SJCRH30 (cell line): ENCODE results near the gene ADI1. TPM values are rescaled to one million over a fixed set of nuclear protein-coding genes. Genes with fewer than 3 reads are reported as not detected.

Experiments used
- DNase-seq, 2 experiments: peaks; one replicate each; pipeline ENCODE4 v3.0.0-alpha.2; 2015 to 2020
- H3K27ac ChIP-seq: fragments of 250-450 bp; sonication (Bioruptor Pico); 2 replicates; pipeline ENCODE4 v1.5.1; 2020; ENCODE audit warnings: mild to moderate bottlenecking, moderate library complexity
- H3K27me3 ChIP-seq: fragments of 250-450 bp; sonication (Bioruptor Pico); 2 replicates; pipeline ENCODE4 v1.5.1; 2020; ENCODE audit warnings: mild to moderate bottlenecking, moderate library complexity
- H3K36me3 ChIP-seq: fragments of 250-450 bp; sonication (Bioruptor Pico); 2 replicates; pipeline ENCODE4 v1.5.1; 2020; ENCODE audit warnings: mild to moderate bottlenecking, moderate library complexity
- H3K4me1 ChIP-seq: fragments of 250-450 bp; sonication (Bioruptor Pico); 2 replicates; pipeline ENCODE4 v1.5.1; 2020; ENCODE audit warnings: mild to moderate bottlenecking, moderate library complexity
- H3K4me3 ChIP-seq: fragments of 250-450 bp; sonication (Bioruptor Pico); 2 replicates; pipeline ENCODE4 v1.5.1; 2020; ENCODE audit warnings: mild to moderate bottlenecking, moderate library complexity
- H3K9me3 ChIP-seq: fragments of 250-450 bp; sonication (Bioruptor Pico); replicated peaks from 2 replicates; pipeline ENCODE4 v1.5.1; 2020; ENCODE audit warnings: mild to moderate bottlenecking, moderate library complexity
- total RNA-seq: library from RNA; depleted of rRNA; stranded (reverse); fragments of >200 nt; shearing (Covaris generic); gene quantifications from 2 replicates; pipeline ENCODE4 v1.2.3, GENCODE V29; 2014

Gene ADI1
- total RNA-seq, 1 experiment from 2014 or later, result 55.9 TPM

DNA sequence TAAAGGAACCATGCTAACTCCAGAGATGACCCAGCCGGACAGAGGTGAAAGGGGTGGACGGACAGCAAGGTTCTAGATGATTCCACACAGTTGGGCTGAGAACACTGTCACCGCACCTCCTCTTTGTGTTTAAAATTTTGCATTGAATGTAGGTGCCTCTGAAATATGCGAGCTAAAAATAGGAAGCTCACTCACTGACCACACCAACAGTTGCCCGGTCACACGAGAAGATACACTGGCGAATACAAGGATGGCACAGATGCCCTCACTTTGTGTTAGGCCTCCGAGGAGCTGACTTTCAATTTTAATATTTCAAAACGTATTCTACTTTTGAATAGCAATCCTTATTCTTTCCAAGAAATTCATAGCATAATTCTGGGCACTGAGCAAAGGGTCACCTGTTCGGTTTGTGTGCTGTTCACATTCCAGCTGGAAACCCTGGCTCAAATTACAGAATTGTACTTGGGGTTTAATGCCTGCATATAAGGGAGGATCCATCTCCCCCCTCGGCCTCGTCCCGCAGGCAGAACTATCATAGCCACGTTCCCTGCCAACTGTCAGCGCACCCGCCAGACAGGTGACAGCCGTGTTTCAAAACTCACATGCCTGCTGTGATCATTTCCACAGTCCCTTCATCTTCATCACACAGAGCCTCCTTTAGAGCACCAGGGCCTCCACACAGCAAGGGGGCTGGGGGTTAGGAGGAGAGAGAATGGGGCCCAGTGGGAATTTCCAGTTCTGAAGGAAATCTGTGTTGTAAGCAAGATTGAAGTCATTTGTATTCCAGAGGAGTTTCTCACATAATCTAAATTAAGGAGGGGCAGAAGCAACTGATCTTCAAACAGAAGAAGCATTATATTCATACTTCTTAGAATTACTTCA, 48.2 kb downstream of the ADI1 start:
- H3K4me1 ChIP-seq, result peaks cover 22% of the 10 kb centered on the region
- no peaks in the 10 kb centered on the region for H3K9me3 ChIP-seq
- peak overlapping the region; percentile 47 for H3K27ac ChIP-seq
- no peak overlapping the region for H3K4me3 ChIP-seq
- peak; percentile 50 to 67 for DNase-seq
- H3K36me3 ChIP-seq, result no peaks in the 10 kb centered on the region
- no peaks in the 10 kb centered on the region for H3K27me3 ChIP-seq

DNA sequence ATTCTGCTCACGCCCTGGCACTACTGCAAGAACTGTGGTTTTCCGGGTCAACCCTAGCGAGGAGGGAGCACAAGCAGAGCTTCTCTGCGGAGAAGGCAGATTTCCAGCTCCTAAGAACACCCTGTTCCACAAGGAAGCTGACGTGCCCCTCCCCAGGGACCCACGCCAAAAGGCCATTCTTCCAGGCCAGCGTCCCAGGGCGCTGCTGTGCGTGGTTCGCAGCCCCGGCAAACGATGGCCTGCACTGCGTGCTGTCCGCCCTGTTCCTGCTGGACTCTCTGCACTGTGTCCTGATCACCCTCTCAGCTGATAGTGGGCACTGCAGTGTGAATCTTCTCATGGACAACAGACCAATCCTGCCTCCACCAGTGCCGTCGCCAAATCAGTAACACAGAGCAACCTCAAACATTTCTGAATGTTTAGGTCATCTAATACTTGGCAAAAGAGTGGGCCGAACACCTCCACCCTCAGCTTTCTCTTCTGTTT, 49.1 kb downstream of the ADI1 start:
- H3K4me1 ChIP-seq, result peaks cover 21% of the 10 kb centered on the region
- no peaks in the 10 kb centered on the region for H3K27me3 ChIP-seq
- no peak overlapping the region for H3K4me3 ChIP-seq
- H3K36me3 ChIP-seq, result no peaks in the 10 kb centered on the region
- no peak for DNase-seq
- no peaks in the 10 kb centered on the region for H3K9me3 ChIP-seq
- H3K27ac ChIP-seq, result peak overlapping the region; percentile 47

DNA sequence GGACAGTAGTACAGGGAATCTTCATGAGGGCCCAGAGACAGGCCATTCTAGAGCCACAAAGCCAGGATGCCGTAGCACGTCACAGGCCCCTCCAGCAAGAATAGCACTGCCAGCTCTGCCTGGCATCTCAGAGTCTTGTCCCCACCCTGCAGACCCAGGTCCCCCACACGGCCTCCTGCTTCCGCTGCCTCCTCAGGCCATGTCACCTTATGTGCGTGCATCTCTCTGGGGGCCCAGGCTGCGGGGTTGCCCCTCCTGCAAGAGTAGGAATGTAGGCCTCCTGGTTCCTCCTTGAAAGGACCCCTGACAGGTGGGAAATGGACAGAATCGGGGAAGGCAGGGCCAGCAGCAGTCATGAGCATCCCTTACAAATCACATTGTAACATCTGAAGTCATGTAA, 49.8 kb downstream of the ADI1 start:
- Histone ChIP-seq H3K36me3 (no peaks in the 10 kb centered on the region), H3K4me1 (peaks cover 21% of the 10 kb centered on the region)

DNA sequence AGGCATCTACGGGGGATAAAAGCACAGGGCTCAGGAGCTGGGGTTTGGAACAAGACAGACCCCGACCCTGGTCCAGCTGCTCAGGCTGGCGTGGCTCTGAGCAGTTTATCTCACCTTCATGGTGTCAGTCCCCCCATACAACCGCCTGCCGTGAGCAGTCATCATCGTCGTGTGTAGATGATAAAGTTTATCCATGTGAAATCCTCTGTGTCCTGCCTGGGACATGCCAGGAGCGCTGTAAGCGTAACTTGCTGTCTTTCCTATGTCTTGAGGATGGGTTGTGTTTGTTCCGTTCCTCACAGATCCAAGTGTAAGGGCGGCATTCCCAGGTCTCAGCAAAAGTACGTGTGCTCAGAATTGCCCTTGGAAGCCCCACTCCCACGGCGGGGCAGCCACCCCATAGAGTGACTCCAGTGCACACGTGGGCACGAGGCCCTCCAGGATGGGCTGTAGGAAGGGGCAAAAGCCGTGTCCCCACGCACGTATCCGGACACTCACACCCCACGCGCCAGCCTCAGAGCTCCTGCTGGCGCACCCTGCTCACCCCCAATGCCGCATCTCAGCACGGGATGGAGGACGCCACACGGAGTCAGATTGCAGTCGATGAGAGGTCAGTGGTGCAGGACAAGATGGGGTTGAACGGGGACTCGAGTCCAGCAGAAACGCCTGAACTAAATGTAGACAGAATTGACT, 50.9 kb downstream of the ADI1 start:
- Histone ChIP-seq H3K27ac (no peak overlapping the region), H3K4me1 (peaks cover 21% of the 10 kb centered on the region), H3K4me3 (no peak overlapping the region), H3K36me3 (no peaks in the 10 kb centered on the region), H3K9me3 (no peaks in the 10 kb centered on the region), H3K27me3 (no peaks in the 10 kb centered on the region)
- DNase-seq, result no peak

More for the DNA sequence above, 49.8 kb downstream of the ADI1 start:
- no peak for DNase-seq
- H3K9me3 ChIP-seq, result no peaks in the 10 kb centered on the region
- no peak overlapping the region for H3K4me3 ChIP-seq
- no peaks in the 10 kb centered on the region for H3K27me3 ChIP-seq
- no peak overlapping the region for H3K27ac ChIP-seq

GRCh38 chr2:3467654-3468053, 51.7 kb downstream of the ADI1 start:
- Histone ChIP-seq H3K9me3 (no peaks in the 10 kb centered on the region), H3K36me3 (no peaks in the 10 kb centered on the region), H3K27me3 (no peaks in the 10 kb centered on the region), H3K27ac (no peak overlapping the region), H3K4me1 (peaks cover 21% of the 10 kb centered on the region), H3K4me3 (no peak overlapping the region)
- no peak for DNase-seq

DNA sequence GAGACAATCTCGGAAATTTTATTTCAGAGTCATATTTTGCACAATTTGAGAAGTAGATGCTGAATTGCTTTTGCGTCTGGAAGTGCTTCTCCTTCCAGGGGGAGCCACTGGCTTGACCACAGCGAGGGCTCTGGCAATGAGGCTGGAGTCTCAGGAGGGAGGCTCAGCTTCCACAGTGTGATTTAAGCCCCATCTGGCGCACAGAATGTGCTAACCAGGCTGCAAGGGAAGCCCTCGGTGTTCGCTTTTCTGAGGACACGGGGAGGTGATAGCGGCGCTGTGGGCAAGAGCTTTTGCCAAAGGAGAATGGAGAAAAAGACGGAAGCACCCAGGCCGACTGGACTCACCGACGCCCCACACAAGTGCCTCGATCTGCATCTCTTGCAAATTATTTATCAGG, 52.4 kb downstream of the ADI1 start:
- Histone ChIP-seq H3K27ac (no peak overlapping the region), H3K9me3 (no peaks in the 10 kb centered on the region), H3K36me3 (no peaks in the 10 kb centered on the region), H3K4me1 (peaks cover 21% of the 10 kb centered on the region), H3K4me3 (no peak overlapping the region), H3K27me3 (no peaks in the 10 kb centered on the region)
- no peak for DNase-seq

DNA sequence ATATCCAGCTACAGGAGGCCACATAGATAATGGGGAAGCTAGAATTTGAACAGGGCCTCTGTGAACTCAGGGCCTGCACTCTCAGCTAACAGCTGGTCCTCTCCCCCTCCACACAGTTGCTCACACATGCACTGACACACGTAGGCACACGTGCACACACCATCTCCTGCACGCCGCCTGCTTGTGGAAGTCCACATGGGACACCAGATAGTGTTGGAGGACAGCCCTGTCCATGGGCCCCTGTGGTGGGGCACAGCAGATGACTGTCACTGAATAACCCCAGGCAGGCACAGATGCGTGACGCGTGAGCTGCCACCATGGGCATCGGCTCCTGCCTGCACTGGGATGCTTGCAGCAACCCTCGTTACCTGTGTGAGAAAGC, 52.9 kb downstream of the ADI1 start:
- Histone ChIP-seq H3K27me3 (no peaks in the 10 kb centered on the region), H3K27ac (no peak overlapping the region), H3K4me1 (peaks cover 17% of the 10 kb centered on the region), H3K4me3 (no peak overlapping the region), H3K36me3 (no peaks in the 10 kb centered on the region), H3K9me3 (no peaks in the 10 kb centered on the region)
- no peak for DNase-seq

GRCh38 chr2:3465844-3466481, 53.4 kb downstream of the ADI1 start:
- Histone ChIP-seq H3K4me1 (peaks cover 12% of the 10 kb centered on the region), H3K4me3 (no peak overlapping the region), H3K27me3 (no peaks in the 10 kb centered on the region), H3K36me3 (no peaks in the 10 kb centered on the region), H3K9me3 (no peaks in the 10 kb centered on the region), H3K27ac (no peak overlapping the region)
- DNase-seq, result no peak

DNA sequence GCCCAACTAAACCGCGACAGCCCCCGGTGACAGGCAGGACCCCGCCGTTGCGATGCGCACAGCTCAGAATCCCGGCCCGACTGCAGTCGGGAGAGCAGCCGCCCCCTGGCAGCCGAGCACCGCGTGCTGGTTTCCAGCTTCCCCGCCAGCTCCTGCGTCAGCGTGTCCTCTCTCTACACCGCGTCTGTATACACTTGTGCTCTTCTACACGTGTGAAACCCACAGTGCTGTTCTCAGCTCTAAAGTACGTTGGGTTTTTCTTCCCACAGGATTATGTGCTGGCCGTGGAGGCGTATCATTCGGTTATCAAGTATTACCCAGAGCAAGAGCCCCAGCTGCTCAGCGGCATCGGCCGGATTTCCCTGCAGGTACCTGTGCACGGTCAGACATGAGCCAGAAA, 54.0 kb downstream of the ADI1 start:
- Histone ChIP-seq H3K27ac (no peak overlapping the region), H3K9me3 (no peaks in the 10 kb centered on the region), H3K27me3 (no peaks in the 10 kb centered on the region), H3K4me1 (peaks cover 6% of the 10 kb centered on the region), H3K36me3 (no peaks in the 10 kb centered on the region), H3K4me3 (no peak overlapping the region)
- no peak for DNase-seq

DNA sequence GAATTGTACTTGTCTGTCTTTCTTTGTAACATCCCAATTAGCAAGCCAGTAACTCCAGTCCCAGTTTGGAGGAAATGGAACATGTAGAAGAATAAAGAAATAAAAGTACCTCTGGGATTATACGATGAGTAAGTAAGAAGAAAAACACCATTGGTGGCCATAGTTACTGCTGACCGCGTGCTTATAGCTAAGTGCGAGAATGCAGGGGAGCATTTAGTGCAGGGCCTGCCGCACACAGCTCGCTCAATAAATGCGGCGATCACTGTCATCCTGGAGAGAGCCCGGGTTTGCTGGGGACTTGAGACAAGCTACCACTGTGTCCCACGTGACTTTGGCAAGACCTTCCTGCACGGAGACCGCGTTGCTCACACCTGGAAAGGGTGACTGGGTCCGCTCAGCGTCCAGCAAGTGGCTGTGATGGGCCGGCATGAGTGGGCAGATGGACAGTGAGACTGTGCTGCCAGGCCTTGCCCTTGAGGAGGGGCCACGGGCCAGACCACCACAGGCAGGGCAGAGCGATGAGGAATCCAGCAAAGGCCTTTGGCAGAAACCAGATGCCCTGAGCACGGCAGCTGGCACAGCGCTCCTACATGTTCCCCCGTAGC, 54.8 kb downstream of the ADI1 start:
- H3K27me3 ChIP-seq, result no peaks in the 10 kb centered on the region
- no peak overlapping the region for H3K27ac ChIP-seq
- no peaks in the 10 kb centered on the region for H3K9me3 ChIP-seq
- peaks cover 1% of the 10 kb centered on the region; the same call in 1 of the 2 replicates for H3K4me1 ChIP-seq
- no peak overlapping the region for H3K4me3 ChIP-seq
- no peaks in the 10 kb centered on the region for H3K36me3 ChIP-seq
- no peak for DNase-seq

DNA sequence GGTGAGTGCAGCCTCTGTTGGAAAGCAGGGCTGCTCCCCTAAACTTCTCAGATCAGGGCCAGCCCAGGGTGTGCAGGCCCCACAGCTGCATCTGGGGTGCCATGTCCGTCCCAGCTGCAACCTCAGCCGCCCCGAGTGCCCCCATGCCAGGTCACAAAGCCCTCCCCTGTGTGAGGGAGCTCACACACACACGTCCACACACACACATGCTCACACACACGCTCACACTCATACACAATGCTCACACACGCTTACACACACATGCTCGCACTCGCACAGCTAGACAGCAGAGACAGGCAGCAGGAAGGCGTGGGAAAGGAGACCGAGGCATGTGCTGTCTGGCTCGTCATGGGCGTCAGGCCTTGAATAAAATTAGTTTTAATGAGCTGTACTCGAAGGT, 55.4 kb downstream of the ADI1 start:
- H3K27ac ChIP-seq, result no peak overlapping the region
- H3K9me3 ChIP-seq, result no peaks in the 10 kb centered on the region
- no peak overlapping the region for H3K4me3 ChIP-seq

DNA sequence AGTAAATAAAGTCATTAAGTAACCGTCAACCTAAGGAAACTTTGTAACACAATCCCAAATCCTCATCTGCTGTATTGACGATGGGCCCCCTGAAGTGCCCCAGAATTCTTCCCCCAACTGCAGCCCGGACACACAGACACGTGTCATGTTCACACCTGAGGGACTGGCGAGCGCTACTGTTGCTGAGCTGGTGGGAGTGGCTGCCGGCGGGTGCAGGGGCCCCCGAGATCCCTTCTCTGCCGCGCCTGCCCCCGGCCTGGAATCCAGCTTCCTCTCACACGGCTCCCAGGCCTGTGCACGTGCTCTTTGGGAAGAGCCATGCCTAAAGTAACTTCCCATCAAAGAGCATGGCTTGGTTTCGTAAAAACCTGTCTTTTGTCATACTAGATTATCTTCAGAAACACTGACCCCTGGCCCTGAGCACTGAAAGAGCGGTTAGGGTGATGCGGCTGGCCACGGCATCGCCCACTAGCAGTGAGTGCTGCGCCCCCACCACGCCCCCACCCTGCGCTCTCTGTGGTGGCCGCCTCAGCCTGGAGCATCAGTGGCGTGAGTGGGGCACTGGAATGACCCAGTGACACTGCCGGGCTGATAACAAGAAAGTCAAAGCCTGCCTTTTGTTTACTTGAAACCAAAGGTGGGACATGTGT, 56.0 kb downstream of the ADI1 start:
- no peaks in the 10 kb centered on the region for H3K9me3 ChIP-seq
- H3K36me3 ChIP-seq, result no peaks in the 10 kb centered on the region
- DNase-seq, result no peak
- H3K27ac ChIP-seq, result no peak overlapping the region
- H3K4me3 ChIP-seq, result no peak overlapping the region
- H3K27me3 ChIP-seq, result no peaks in the 10 kb centered on the region
- H3K4me1 ChIP-seq, result peaks cover 4% of the 10 kb centered on the region; the same call in 1 of the 2 replicates

More for the DNA sequence above, 55.4 kb downstream of the ADI1 start:
- Histone ChIP-seq H3K27me3 (no peaks in the 10 kb centered on the region), H3K36me3 (no peaks in the 10 kb centered on the region), H3K4me1 (peaks cover 4% of the 10 kb centered on the region; the same call in 1 of the 2 replicates)
- DNase-seq, result no peak

DNA sequence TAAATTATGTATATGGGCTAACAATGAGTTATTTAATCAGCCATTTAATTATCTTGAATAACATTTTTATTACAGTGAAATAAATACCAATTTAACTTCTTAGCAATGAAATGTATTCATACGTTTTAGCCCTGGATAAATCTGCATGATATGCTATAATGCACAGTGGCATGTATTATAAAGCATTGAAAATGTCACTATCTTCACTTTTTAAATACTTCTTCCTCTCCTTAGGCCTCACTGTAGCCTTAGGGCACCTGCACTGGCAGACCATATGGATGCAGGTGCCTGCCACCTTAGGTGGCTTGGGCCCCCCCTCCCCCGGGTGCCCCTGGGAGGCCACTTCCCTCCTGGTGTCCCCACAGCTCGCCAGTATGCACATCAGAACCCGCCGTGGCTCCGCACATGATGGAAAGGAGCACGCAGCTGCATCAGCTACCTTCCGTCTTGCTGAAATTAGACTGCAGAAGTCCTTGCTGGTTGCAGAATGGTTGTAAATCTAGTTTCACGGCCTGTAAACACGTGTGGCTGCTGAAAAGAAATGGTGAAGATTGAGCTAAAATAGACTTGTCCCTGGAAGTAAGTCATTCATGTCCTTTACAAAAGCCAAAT, 56.7 kb downstream of the ADI1 start:
- Histone ChIP-seq H3K4me1 (peaks cover 4% of the 10 kb centered on the region; the same call in 1 of the 2 replicates), H3K27me3 (no peaks in the 10 kb centered on the region), H3K36me3 (no peaks in the 10 kb centered on the region), H3K9me3 (no peaks in the 10 kb centered on the region), H3K4me3 (no peak overlapping the region), H3K27ac (no peak overlapping the region)
- no peak for DNase-seq
